RWPE1 (cell line): ENCODE data around the gene CFAP45.

Experiments used
- CTCF ChIA-PET: fragments of 350-600 bp; sonication (Branson Sonifier 250); formaldehyde crosslinking; extraction: SDS; loops from one replicate; lab custom pipeline; 2021; lab: Yijun Ruan, JAX
- POLR2A ChIA-PET: fragments of 400-600 bp; formaldehyde crosslinking; extraction: SDS; loops from one replicate; lab custom pipeline; 2020; ENCODE audit warnings: antibody characterized with exemption; ENCODE audit not compliant: low non-redundant PET; lab: Yijun Ruan, JAX
- DNase-seq: peaks from one replicate; pipeline ENCODE4 v3.0.0; 2012; ENCODE audit warnings: low spot score
- H3K27ac ChIP-seq: fragments of 450-650 bp; 2 replicates; pipeline ENCODE4 v1.5.1; 2017
- CTCF ChIP-seq: fragments of 450-650 bp; conservative IDR thresholded peaks from 2 replicates; pipeline ENCODE4 v1.5.1; 2017; ENCODE audit warnings: low read depth, mild to moderate bottlenecking

CFAP45 gene

GRCh38 chr1:159929155-159930051 lies 29.4 kb upstream of the CFAP45 start:
- no peak for TF ChIP-seq CTCF
- no peak for DNase-seq
- peak overlapping the region; percentile 60 for H3K27ac ChIP-seq
- CTCF ChIA-PET = interaction anchor here (0.7 to 2.0 kb wide), 3 partner anchors 10 to 757 kb away, joined by 3 to 11 read pairs (median 5); no protein-coding TSS in a partner anchor
- POLR2A ChIA-PET = no interaction called here

- DNase-seq = no peak
- peak overlapping the region; percentile 60 for H3K27ac ChIP-seq
- TF ChIP-seq CTCF = no peak
- POLR2A ChIA-PET = no interaction called here
- CTCF ChIA-PET = interaction anchor here (0.7 to 2.0 kb wide), 3 partner anchors 78 to 756 kb away, joined by 3 to 11 read pairs (median 6); no protein-coding TSS in a partner anchor
Measured at GRCh38 chr1:159928491-159929050, 28.6 kb upstream of the CFAP45 start.

- POLR2A ChIA-PET = no interaction called here
- peak overlapping the region; percentile 53 for H3K27ac ChIP-seq
- no peak for DNase-seq
- no peak for TF ChIP-seq CTCF
- CTCF ChIA-PET = interaction anchor here (0.5 to 1.4 kb wide), 3 partner anchors 80 to 775 kb away, joined by 3 to 6 read pairs (median 3); no protein-coding TSS in a partner anchor
Measured at GRCh38 chr1:159927849-159928431, 28.0 kb upstream of the CFAP45 start.

GRCh38 chr1:159927211-159927848 lies 27.4 kb upstream of the CFAP45 start:
- POLR2A ChIA-PET = no interaction called here
- CTCF ChIA-PET = interaction anchor here (0.5 to 1.7 kb wide), 4 partner anchors 9 to 774 kb away, joined by 3 to 6 read pairs (median 4); no protein-coding TSS in a partner anchor
- TF ChIP-seq CTCF = no peak

GRCh38 chr1:159925719-159926078 lies 25.7 kb upstream of the CFAP45 start:
- ChIA-PET POLR2A (interaction anchor here (1.7 kb wide), 1 partner anchor 18 kb away, joined by 3 read pairs; no protein-coding TSS in a partner anchor), CTCF (interaction anchor here (0.7 to 1.7 kb wide), 2 partner anchors 10 to 85 kb away, joined by 3 to 5 read pairs; no protein-coding TSS in a partner anchor)
- peak overlapping the region; percentile 99 for H3K27ac ChIP-seq
- DNase-seq = peak; percentile 64
- TF ChIP-seq CTCF = no peak

More at GRCh38 chr1:159927211-159927848, 27.4 kb upstream of the CFAP45 start:
- DNase-seq = no peak
- peak overlapping the region; percentile 53 for H3K27ac ChIP-seq
